Activated CD4-positive, alpha-beta T cell treated with anti-CD3 and anti-CD28 coated beads for 36 hours (primary cell): Measurements from ENCODE around the gene SLX9. TPM values are rescaled to one million over a fixed set of nuclear protein-coding genes. Genes with fewer than 3 reads are reported as not detected.
"Not testable (repeated sequence)": the region's sequence is repeated elsewhere in the genome, so short reads cannot be mapped to it uniquely, and the experiment has no call there.

Experiments used
- ATAC-seq: fragments of 200-7000 bp; cut with Tn5 transposase; one replicate; pipeline ENCODE4 v1.10.0; 2021; ENCODE audit warnings: mild to moderate bottlenecking, moderate library complexity
- CTCF ChIA-PET: fragments of 350-600 bp; sonication (Branson Sonifier 250); formaldehyde crosslinking; loops from one replicate; lab custom pipeline; 2021; ENCODE audit warnings: antibody characterized with exemption; lab: Charles Lee
- POLR2A ChIA-PET: fragments of 350-600 bp; sonication (Branson Sonifier 250); formaldehyde crosslinking; loops from one replicate; lab custom pipeline; 2021; ENCODE audit warnings: antibody characterized with exemption, inconsistent platforms; lab: Charles Lee
- DNase-seq: peaks from one replicate; pipeline ENCODE4 v3.0.0-alpha.2; 2020
- H3K27ac Mint-ChIP-seq: one replicate; pipeline ENCODE4 v1.8.0; 2021; ENCODE audit warnings: mixed read lengths
- H3K27me3 Mint-ChIP-seq: one replicate; pipeline ENCODE4 v1.8.0; 2021; ENCODE audit warnings: mixed read lengths
- H3K36me3 Mint-ChIP-seq: one replicate; pipeline ENCODE4 v1.8.0; 2021; ENCODE audit warnings: low read depth, mixed read lengths
- H3K4me1 Mint-ChIP-seq: one replicate; pipeline ENCODE4 v1.8.0; 2021; ENCODE audit warnings: mixed read lengths
- H3K4me3 Mint-ChIP-seq: one replicate; pipeline ENCODE4 v1.8.0; 2021; ENCODE audit warnings: mild to moderate bottlenecking, moderate library complexity, mixed read lengths
- H3K9me3 Mint-ChIP-seq: one replicate; pipeline ENCODE4 v1.8.0; 2021; ENCODE audit warnings: low read depth, mixed read lengths
- intact Hi-C, 2 experiments: fragments of 100-400 bp; cut with DNase I in 1 of 2; cut with micrococcal nuclease in 1 of 2; formaldehyde crosslinking; loops; one replicate each; pipeline versions ENCODE4 v1.14.2 to v1.15.1; 2022 to 2024; cut with DNase I, micrococcal nuclease
- total RNA-seq, 2 experiments: library from RNA; stranded (reverse); gene quantifications; one replicate each; pipeline ENCODE4 v1.2.3, GENCODE V29; 2021

Gene SLX9
- total RNA-seq, 2 experiments from 2014 or later, result 60.8 to 68.8 TPM

DNA sequence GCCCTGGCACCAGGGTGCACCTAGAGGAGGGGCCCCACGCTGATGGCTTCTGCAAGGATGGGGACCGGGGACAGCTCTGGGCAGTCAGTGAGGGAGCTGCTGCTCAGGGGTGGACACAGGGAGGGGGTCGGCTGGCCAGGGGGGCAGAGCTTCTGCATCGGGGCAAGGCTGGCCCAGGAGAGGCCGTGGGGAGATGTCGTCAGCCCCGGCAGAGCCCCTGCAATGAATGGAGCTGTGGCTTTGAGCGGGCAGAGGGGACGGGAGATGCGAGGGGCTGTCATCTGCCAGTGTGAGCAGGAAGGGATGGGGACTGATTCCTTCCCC is 31.8 kb downstream of the SLX9 start:
- CTCF ChIA-PET, result interaction anchor here (1.2 kb wide), 1 partner anchor 156 kb away, joined by 4 read pairs; no protein-coding TSS in a partner anchor
- H3K27ac Mint-ChIP-seq, result no peak overlapping the region
- POLR2A ChIA-PET, result interaction anchor here (0.5 kb wide), 1 partner anchor 318 kb away, joined by 3 read pairs; no protein-coding TSS in a partner anchor
- H3K4me3 Mint-ChIP-seq, result no peak overlapping the region
- peaks cover 11% of the 10 kb centered on the region for H3K4me1 Mint-ChIP-seq
- ATAC-seq (no peak), DNase-seq (no peak)
- H3K9me3 Mint-ChIP-seq, result no peaks in the 10 kb centered on the region
- H3K27me3 Mint-ChIP-seq, result no peaks in the 10 kb centered on the region
- H3K36me3 Mint-ChIP-seq, result peaks cover 11% of the 10 kb centered on the region
- intact Hi-C loops, result no loop called here

GRCh38 chr21:44972301-44972814 is 32.5 kb downstream of the SLX9 start:
- Mint-ChIP-seq H3K4me3 (no peak overlapping the region), H3K4me1 (peaks cover 10% of the 10 kb centered on the region), H3K27me3 (no peaks in the 10 kb centered on the region), H3K27ac (no peak overlapping the region), H3K9me3 (no peaks in the 10 kb centered on the region), H3K36me3 (peaks cover 11% of the 10 kb centered on the region)
- ChIA-PET POLR2A (no interaction called here), CTCF (interaction anchor here (0.6 to 1.2 kb wide), 2 partner anchors 156 to 157 kb away, joined by 4 read pairs; no protein-coding TSS in a partner anchor)
- intact Hi-C loops, result no loop called here
- DNase-seq (no peak), ATAC-seq (no peak)

- ATAC-seq, result no peak
- peaks cover 9% of the 10 kb centered on the region for H3K36me3 Mint-ChIP-seq
- intact Hi-C loops, result no loop called here
- POLR2A ChIA-PET, result no interaction called here
- H3K9me3 Mint-ChIP-seq, result no peaks in the 10 kb centered on the region
- no peak overlapping the region for H3K4me3 Mint-ChIP-seq
- H3K4me1 Mint-ChIP-seq, result peaks cover 7% of the 10 kb centered on the region
- H3K27me3 Mint-ChIP-seq, result no peaks in the 10 kb centered on the region
- no peak overlapping the region for H3K27ac Mint-ChIP-seq
- CTCF ChIA-PET, result interaction anchor here (0.6 to 1.2 kb wide), 2 partner anchors 155 to 156 kb away, joined by 4 read pairs; no protein-coding TSS in a partner anchor
- DNase-seq, result no peak
Observed at GRCh38 chr21:44972821-44973220, 33.0 kb downstream of the SLX9 start.

DNA sequence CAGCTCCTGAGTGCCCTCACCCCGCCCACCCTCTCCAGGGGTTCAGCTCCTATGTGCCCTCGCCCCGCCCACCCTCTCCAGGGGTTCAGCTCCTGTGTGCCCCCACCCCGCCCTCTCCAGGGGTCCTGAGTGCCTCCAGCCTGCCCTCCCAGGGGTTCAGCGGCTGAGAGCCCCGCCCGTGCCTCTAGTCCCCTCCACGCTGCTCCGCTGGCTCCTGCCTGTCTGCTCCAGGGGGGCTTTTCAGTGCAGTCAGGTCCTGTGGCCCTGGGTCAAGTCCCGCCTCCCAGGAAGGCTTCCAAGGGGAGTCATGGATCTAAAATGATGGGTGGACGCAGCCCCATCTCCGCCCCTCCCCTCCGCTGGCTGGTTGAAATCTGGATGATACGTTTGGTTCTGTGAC is 33.8 kb downstream of the SLX9 start:
- Mint-ChIP-seq H3K27ac (no peak overlapping the region), H3K4me1 (peaks cover 5% of the 10 kb centered on the region), H3K27me3 (no peaks in the 10 kb centered on the region), H3K4me3 (no peak overlapping the region), H3K9me3 (no peaks in the 10 kb centered on the region), H3K36me3 (peaks cover 5% of the 10 kb centered on the region)
- POLR2A ChIA-PET, result no interaction called here
- no peak for DNase-seq
- ATAC-seq, result no peak
- intact Hi-C loops, result no loop called here
- CTCF ChIA-PET, result interaction anchor here (1.3 kb wide), 1 partner anchor 165 kb away, joined by 4 read pairs; no protein-coding TSS in a partner anchor

GRCh38 chr21:44974676-44975075 is 34.8 kb downstream of the SLX9 start:
- Mint-ChIP-seq H3K36me3 (peaks cover 10% of the 10 kb centered on the region), H3K4me1 (no peaks in the 10 kb centered on the region), H3K27me3 (no peaks in the 10 kb centered on the region), H3K27ac (no peak overlapping the region), H3K4me3 (no peak overlapping the region), H3K9me3 (no peaks in the 10 kb centered on the region)
- no peak for ATAC-seq
- DNase-seq, result no peak
- intact Hi-C loops, result no loop called here
- POLR2A ChIA-PET, result no interaction called here
- CTCF ChIA-PET, result interaction anchor here (1.3 kb wide), 1 partner anchor 164 kb away, joined by 4 read pairs; no protein-coding TSS in a partner anchor

DNA sequence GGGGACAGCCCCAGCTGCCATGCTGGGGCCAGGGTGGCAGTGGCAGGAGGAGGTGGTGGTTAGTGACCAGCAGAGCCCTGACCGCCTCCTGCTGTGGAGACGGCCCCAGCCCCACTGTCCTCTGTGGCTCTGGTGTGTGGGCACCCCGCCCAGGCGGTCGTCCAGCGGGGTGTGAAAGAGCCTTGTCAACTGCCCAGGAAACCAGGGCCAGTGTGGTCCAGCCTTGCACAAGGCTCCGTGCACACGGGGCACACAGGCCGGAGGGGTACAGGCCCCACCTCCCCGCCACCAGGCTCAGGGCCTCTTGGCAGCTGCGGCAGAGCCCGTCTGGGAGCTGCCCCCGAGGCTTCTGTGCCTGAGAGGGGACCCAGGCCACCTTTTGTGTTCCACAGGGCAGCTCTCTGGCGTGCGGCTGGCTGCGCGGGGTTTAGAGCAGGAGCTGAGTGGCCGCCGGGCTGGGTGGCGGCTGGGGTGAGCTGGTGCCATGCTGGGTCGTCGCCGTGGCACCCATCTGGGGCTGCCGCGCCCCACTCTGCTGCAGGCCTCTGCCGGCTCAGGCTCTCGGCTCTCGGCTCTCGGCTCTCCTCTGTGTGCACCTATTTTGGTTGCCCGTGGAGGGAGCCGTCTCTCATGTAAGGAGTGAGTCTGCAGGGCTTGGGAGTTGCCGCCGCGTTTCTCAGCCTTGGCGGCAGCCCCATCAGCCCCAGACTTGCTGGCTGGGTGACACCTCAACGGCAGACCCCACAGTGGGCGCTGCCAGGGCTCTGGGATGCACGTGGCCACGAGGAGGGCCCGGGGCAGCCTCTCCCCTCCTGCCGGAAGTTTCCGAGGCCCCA is 36.1 kb downstream of the SLX9 start:
- no peak overlapping the region for H3K4me3 Mint-ChIP-seq
- no peaks in the 10 kb centered on the region for H3K27me3 Mint-ChIP-seq
- ChIA-PET CTCF (interaction anchor here (0.6 kb wide), 1 partner anchor 383 kb away, joined by 4 read pairs; no protein-coding TSS in a partner anchor), POLR2A (no interaction called here)
- H3K4me1 Mint-ChIP-seq, result no peaks in the 10 kb centered on the region
- peaks cover 10% of the 10 kb centered on the region for H3K36me3 Mint-ChIP-seq
- no peak for DNase-seq
- H3K9me3 Mint-ChIP-seq, result no peaks in the 10 kb centered on the region
- H3K27ac Mint-ChIP-seq, result no peak overlapping the region
- ATAC-seq, result no peak
- intact Hi-C loops, result no loop called here

GRCh38 chr21:44976556-44977393 is 36.9 kb downstream of the SLX9 start:
- H3K9me3 Mint-ChIP-seq, H3K27me3 Mint-ChIP-seq, H3K36me3 Mint-ChIP-seq, intact Hi-C loops, DNase-seq, ATAC-seq, CTCF ChIA-PET, H3K27ac Mint-ChIP-seq, POLR2A ChIA-PET, H3K4me1 Mint-ChIP-seq, H3K4me3 Mint-ChIP-seq: not testable (repeated sequence)

DNA sequence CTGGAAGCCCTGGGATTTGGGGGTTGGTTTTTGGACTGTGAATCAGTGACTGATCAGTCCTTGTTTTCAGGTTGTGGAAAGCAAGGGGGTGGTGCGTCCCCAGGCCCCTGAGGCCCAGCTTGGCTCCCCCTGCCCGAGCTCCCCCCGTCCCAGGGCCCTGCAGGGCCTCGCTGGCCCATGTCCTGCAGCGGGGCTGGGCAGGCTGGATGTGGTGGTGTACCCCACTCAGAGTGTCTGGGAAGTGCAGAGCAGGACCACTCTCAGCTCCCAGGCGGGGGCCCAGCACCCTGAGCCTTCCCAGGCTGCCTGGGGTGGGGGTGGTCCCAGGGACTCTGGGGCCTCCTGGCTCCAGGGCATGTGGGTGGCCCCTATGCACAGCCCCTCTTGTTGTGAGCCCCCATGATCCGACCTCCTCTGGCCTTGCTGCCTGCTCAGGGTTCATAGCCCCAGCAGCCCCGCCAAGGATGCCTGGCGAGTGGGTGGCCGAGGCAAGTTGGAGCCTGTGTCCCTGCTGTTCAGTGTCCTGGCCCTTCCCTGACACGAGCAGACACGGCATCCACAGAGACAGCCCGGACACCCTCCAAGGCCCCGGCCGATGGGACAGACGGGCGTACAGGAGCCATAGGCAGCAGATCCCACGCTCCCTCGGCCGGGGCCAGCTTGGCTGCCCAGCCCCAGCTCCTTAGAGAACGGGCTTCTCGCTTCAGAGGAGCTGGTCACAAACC is 37.9 kb downstream of the SLX9 start:
- no peaks in the 10 kb centered on the region for H3K9me3 Mint-ChIP-seq
- no peak overlapping the region for H3K27ac Mint-ChIP-seq
- H3K4me1 Mint-ChIP-seq, result no peaks in the 10 kb centered on the region
- H3K4me3 Mint-ChIP-seq, result no peak overlapping the region
- ChIA-PET POLR2A (no interaction called here), CTCF (no interaction called here)
- ATAC-seq (no peak), DNase-seq (no peak)
- intact Hi-C loops, result no loop called here
- H3K36me3 Mint-ChIP-seq, result peaks cover 10% of the 10 kb centered on the region
- no peaks in the 10 kb centered on the region for H3K27me3 Mint-ChIP-seq

DNA sequence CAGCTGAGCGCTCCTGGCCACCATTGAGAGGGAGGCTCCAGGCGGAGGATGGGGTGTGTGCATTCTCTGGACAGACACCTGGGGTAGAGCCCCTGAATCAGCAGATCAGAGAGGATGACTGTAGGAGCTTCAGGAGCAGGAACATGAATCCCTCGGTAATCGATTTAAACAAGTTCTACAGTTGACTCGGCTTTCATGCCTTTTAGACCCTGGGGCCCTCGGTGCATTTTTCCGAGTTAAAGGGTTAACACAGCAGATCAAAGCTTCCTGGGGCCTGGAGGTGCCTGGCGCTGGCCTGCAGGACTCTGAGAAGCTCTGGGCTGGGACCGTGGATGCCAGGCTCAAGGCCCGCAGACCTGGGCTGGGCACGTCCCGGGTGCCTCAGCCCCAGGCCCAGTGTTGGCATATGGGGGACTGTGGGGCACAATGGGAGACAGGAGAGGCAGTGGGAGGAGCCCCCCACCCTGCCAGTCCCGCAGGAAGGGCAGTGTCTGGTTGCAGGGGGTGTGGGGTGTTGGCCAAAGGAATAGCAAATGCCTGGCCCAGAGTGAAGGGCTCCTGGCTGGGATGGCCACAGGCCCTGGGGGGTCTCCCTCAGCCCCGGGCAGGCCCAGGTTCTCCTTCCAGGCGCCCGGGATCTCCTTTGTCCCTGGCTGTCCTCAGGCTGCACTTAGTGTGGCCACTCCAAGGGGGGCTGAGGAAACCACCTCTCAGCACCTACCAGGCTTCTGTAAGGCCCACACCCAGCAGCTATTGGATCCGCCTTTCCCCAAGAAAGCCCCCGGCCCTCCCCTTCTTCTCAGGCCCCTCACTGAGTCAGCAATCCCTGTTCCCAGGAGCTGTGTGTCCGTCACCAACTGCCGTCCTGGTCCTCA is 40.1 kb downstream of the SLX9 start:
- POLR2A ChIA-PET, result no interaction called here
- Mint-ChIP-seq H3K9me3 (no peaks in the 10 kb centered on the region), H3K4me3 (no peak overlapping the region), H3K27ac (no peak overlapping the region), H3K4me1 (no peaks in the 10 kb centered on the region), H3K27me3 (no peaks in the 10 kb centered on the region), H3K36me3 (peaks cover 4% of the 10 kb centered on the region)
- ATAC-seq (no peak), DNase-seq (no peak)
- intact Hi-C loops, result no loop called here
- CTCF ChIA-PET, result no interaction called here

DNA sequence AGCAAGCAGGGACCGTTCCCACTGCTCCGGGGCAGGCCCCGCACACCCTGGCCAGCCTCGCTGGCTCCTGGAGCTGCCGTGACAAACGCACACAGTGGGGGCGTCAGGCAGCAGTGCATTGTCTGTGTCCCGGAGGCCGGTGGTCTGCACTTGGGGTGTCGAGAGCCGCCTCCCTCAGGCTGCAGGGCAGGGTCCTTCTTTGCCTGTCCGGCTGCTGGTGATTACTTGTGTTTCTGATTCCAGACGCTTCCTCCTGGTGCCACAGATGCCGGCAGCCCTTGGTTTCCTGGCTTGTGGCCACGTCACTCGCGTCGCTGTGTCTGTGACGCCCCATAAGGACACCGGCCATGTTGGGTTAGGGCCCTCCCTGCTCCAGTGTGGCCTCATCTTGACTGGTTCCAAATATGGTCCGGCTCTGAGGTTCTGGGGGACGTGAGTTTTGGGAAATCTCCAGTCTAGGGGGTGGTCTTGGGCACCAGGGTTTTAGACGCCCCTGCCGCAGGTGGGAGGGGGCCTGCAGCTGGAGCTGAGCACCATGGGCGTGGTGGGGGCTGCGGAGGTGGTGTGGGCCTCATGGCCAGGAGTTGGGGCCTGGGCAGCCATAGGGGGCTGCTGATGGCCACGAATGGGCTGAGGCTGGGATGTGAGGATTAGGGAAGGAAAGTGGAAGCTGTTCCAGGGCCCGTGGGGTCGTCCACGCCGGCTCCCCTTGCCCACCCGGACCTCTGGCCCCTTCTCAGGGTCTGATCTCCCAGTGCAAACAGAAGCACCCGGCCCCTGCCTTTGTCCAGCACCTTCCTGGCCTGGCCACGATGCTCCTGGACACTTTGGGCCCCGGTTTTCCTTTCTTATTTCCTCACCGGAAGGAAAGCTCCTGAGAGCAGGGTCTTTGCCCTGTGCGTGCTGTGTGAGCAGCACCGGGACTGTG is 41.0 kb downstream of the SLX9 start:
- intact Hi-C loops, result no loop called here
- no peak for ATAC-seq
- no peaks in the 10 kb centered on the region for H3K27me3 Mint-ChIP-seq
- CTCF ChIA-PET, result no interaction called here
- DNase-seq, result no peak
- H3K36me3 Mint-ChIP-seq, result peaks cover 4% of the 10 kb centered on the region
- H3K4me1 Mint-ChIP-seq, result no peaks in the 10 kb centered on the region
- no peak overlapping the region for H3K4me3 Mint-ChIP-seq
- no peaks in the 10 kb centered on the region for H3K9me3 Mint-ChIP-seq
- H3K27ac Mint-ChIP-seq, result no peak overlapping the region
- POLR2A ChIA-PET, result no interaction called here
